Fibroblast of skin of right quadriceps (primary cell): Measurements from ENCODE around the gene C5orf15.
"Not testable (repeated sequence)": the region's sequence is repeated elsewhere in the genome, so short reads cannot be mapped to it uniquely, and the experiment has no call there.

ENCODE experiments used
- DNase-seq: peaks from one replicate; pipeline ENCODE4 v3.0.0-alpha.2; 2013

The C5orf15 gene

DNA sequence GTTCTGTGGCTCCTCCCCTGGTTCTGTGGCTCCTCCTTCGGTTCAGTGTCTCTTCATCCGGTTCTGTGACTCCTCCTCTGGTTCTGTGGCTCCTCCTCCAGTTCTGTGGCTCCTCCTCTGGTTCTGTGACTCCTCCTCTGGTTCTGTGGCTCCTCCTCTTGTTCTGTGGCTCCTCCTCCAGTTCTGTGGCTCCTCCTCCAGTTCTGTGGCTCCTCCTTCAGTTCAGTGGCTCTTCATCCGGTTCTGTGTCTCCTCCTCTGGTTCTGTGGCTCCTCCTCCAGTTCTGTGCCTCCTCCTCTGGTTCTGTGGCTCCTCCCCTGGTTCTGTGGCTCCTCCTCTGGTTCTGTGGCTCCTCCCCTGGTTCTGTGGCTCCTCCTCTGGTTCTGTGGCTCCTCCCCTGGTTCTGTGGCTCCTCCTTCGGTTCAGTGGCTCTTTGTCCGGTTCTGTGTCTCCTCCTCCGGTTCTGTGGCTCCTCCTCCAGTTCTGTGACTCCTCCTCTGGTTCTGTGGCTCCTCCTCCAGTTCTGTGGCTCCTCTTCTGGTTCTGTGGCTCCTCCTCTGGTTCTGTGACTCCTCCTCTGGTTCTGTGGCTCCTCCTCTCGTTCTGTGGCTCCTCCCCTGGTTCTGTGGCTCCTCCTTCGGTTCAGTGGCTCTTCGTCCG is 32.3 kb downstream of the C5orf15 start:
- DNase-seq: not testable (repeated sequence)

DNA sequence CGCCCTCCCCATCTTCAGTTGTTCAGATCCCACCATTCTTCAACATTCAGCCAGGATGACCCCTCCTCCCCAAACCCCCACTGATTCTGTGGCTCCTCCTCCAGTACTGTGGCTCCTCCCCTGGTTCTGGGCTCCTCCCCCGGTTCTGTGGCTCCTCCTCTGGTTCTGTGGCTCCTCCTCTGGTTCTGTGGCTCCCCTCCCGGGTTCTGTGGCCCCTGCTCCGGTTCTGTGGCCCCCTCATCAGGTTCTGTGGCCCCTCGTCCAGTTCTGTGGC is 32.8 kb downstream of the C5orf15 start:
- DNase-seq: no peak

DNA sequence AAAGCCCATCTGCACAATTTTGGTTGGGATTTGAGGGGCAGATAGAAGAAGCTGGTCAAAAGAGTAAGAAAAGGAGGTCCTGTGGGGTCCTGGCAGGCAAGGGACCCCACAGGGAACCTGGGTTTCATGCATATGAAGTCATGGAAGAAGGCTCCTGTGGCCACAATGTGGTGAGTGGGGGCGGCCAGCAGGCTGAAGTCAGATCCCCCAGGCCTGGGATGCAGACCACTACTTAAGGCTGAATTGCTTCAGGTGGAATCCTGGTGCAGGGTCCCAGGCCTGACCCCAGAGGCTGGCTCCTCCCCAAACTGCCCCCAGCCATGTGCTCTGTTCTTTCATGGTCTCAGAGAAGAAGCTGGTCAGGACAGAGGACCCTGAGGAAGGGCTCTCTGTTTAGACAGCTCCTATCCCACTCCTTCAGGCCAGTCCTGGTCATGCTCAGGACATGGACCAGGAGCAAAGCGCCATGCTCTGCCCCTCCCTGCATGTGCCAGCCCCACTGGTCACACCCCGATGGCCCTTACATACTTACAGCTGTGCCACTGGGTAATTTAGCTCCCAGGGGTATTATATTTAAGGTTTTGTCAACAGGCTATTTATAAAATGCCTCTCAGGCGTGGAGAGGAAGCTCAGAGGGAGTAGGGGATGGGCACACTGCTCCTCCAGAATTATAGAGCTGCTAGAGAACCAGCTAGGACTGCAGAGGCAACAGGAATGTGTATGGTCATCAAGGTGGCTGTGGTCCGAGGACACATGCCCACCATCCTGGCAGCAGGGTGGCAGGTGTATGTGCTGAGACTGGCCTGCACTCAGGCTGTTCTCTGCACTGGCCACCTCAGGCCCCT is 33.4 kb downstream of the C5orf15 start:
- no peak for DNase-seq

DNA sequence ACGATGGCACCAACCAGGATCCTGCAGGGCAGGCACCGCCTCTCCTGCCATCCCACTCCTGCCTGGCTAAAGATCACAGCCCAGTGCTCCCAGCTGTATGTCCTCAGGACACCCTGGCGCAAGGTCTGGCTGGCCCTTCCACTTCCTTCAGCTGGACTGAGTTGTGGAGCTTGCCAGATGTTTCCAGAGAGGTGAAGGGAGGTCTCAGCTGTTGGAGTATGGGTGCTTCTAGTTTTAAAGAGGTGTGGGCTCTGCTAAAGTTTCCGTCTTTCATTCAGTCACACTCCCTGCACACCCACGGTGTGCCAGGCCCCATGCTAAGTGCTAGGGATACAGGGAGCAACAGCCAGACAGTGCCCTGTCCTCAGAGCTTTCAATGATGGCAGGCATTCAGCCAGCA is 34.1 kb downstream of the C5orf15 start:
- DNase-seq: no peak

DNA sequence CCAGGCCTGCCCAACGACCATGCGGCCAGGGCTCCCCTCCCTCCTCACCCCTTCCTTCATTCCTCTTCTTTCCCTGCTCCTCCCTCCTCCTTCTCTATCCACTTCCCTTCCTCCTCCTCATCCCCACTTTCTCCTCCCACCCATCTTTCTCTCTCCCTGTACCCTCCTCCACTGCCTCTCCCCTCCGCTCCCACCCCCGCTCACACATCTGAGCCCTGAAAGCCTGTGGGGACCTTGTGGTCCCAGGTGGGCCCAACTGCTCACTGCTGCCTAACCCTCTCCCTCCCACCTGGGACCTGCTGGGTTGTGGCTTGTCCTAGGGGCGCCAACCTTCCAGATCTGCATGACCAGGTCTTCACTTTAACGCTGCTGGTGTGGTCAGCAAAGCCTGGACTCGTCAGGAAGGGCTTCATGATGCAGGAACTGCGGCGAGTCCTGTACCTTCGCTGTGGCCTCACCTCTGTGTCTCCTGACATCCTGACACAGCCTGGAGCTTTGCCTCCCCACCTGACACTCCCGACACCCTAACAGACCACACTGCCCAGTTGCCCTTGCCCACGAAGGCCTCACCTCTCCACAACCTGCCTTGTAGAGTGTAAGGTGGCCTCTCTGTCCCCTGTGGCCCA is 34.6 kb downstream of the C5orf15 start:
- no peak for DNase-seq

DNA sequence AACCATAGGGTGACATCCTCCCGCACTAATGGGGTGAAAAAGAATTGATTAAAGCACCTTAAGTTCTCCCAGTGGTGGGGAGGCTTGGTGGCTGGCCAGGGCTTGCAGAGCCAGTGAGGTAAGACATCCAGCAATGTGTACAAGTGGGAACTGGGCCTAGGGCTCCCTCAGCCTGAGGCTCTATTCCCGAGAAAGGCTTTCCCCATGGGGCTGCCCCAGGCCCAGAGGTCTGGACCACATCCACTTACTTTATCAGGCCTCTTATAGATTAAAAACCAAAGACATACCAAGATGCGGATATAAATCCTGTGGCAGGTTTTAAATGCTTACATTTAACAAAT is 35.3 kb downstream of the C5orf15 start:
- DNase-seq: no peak

DNA sequence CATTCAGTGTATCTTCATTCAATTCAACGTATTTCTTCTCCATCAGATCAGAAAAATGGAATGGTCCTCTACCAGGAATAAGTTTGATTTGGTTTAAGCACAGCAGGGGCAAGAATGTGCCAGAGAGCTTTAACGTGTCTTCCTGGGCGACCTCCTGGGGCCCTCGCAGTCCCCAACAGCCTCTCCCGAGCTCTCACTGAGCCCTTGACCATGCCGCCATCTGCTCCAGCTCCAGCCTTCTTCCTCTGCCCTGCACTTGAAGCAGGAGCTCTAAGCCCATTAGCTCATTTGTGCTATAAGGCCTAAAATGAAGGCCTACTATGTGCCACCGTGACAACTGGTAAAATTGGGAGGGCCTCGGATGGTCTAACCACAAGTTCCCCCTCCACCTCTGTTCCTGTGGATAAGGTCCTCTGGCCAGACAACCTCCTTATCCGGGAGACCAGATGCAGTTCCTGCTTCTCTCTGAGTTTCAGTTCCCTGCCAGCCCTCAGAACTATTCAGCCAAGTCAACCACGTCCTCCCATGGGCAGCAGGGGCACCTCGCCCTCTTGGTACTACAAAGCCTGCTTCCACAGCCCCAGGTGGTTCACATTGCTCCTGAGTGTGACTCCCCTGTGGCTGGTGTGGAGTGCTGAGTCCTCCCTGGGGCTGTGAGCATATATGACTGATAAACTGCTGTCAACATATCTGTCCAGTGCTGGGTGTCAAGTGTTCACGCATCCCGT is 35.8 kb downstream of the C5orf15 start:
- DNase-seq: no peak

DNA sequence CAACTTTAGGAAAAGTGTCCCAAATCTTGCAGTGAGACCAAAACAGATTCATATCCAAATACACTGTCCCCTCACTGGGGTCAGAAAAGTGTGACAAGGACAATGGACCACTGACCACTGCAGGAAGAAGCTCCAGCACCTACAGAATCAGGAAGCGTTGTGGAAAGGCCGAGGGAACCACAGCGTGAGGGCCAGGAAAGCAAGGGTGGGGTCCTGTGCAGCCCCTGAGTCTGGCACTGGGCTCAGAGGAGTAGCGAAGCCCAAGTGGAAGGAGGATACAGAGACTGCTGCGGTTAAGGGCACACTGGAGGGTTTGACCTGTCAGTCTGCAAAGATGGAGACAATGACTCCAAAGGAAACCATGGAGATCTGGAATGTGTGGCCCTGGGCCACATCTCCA is 36.9 kb downstream of the C5orf15 start:
- no peak for DNase-seq

DNA sequence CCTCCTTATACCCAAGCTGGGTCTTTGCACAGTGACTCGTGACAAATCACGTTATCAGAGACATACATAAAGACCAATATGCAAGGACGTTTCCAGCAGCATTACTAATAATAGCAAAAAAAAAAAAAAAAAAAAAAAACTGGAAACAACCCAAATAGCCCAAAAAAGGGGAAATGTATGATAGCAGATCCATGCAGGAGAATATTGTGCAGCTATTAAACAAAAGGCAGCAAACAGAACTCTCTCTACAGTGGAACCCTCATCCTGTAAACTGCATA is 37.7 kb downstream of the C5orf15 start:
- DNase-seq: no peak

DNA sequence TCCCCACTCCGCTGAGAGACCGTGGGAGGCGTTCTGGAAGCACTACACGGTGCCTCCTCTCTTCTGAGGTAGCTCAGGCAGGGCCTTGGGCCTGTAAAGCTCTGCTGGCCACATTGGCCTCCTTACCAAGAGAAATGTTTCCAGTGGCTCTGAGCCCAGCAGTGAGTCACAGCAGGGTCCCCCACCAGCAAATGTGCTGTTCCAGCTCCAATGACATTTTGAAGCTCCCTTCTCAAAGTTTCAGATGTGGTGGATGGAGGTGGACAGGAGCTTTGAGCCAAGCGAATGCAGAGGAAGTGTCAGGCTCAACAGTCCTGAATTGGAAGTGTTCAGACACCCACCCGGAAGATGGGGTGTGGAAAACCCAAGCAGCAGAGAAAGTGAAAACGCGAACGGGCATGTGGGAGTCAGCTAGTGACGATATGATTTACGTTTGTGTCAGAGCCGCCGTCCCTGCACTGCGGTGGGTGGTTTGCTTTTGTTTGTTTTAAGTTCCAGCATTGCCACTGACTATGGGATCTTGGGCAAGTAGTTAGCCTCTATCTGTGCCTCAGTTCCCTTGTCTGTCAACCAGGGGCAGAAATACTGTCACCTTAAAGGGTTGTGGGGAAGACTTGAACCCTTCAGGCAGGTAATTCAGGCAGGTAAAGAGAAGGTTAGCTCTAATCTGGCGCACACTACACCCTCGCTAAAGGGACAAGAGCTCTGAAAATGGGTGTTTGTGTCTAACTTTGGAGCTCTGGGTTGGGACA is 38.2 kb downstream of the C5orf15 start:
- DNase-seq: peak; percentile 62

DNA sequence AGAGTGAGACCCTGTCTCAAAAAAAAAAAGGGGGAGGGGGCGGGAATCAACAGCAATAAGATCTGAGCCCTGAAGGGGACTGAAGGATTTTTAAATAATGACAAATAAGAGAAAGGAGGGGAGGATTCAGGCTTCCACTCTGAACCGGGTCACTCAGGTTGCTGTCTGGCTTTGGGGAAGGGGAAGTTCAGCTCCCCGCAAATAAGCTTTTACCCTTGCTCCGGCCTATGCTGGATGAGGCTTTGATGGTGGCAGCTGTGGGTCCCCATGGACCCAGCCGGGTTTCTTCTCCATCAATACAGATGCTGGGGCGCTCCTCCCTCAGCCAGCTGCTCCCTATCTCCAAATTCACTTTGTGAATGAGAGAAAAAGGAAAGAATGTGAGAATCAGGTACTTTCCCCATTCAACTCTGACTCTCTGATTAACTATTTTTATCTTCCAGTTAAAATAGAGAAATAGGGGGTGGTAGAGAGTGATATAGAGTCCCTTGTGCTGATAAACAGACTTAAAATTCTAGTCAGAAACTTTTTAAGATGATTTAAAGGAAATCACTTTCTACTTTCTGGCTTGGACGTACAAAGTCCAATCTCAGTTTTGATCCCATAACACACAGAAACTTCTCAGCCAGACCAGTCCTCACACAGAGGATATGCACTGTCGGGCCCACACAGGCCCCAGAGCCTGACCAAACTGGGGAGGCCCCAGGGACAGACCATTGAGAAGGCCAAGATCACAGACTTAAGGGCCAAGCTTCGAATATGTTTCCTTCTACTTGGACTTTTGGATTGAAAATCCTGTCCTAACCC is 39.6 kb downstream of the C5orf15 start:
- DNase-seq: no peak

DNA sequence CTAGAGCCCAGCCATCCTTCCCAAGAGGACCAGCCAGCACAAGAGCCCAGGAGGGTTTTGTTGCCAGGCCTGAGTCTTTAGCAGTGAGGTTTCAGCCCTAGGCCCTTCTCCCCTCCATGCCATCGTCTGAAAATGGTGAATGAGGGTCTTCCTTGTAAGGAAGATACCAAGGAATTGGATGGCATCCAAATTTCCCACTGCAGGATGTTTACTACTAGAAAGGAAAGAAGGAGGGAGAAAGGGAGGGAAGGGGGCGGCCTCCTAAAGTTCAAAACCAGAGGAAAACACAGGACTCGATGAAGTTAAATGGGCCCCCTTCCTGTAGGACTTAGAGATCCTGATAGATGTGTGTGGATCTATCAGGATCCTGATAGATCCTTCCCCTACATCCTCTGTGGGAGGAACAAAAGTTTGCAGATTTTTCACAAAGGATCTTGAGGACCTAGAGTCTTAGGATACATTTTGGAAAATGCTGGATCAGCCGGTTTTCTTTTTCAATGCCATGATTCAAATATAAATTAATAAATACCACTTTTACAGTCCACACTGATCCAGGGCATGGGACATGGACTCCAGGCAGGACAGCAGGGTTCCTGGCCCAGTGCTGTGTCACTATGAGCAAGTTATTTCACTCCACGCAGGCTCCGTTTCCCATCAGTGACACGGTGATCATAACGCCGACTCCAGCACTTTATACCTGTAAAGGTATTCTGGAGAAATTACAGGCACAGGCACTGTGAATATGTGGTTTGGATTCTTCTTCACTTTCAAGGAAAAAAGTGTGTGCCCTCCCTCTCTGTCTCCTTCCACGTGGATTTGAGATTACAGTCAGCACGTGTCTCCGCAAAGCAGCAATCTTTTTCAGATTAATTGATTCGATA is 40.9 kb downstream of the C5orf15 start:
- DNase-seq: no peak

DNA sequence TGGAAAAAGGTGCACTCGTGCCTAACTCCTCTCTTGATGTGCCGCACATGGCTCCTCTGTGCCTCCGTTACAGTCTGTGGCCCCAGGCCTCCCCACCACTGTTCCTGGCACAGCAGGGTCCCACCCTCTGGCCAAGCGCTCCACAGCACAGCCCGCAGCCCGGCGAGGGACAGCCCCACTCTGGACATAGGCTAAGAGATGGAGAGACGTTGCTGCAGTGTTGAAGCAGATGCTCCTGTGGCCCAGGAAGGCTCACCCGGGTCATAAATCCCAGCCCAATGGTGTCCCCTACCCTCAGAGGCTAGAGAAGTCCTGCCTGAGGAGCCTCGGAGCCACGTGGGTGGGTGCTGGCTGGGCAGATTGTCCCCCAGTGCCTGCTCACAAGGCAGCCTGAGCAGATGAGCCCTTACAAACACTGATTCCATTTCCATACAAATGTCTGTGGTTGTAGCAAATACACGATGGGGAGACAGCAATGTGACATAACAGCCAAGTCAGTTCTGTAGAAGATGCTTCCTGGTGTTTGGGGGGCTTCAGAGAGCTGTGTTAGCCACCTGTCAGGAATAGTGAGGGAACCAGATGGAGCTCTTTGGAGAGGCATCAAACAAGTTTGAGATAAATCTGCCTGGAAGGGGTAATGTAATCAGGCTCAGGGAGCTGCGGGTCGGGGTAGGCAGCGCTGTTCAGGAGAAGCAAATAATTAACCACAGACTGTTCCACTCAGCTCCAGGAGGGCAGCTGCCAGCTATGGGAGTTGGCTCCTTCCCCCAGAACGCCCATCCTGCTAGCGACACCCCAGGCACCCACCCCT is 41.7 kb downstream of the C5orf15 start:
- no peak for DNase-seq

DNA sequence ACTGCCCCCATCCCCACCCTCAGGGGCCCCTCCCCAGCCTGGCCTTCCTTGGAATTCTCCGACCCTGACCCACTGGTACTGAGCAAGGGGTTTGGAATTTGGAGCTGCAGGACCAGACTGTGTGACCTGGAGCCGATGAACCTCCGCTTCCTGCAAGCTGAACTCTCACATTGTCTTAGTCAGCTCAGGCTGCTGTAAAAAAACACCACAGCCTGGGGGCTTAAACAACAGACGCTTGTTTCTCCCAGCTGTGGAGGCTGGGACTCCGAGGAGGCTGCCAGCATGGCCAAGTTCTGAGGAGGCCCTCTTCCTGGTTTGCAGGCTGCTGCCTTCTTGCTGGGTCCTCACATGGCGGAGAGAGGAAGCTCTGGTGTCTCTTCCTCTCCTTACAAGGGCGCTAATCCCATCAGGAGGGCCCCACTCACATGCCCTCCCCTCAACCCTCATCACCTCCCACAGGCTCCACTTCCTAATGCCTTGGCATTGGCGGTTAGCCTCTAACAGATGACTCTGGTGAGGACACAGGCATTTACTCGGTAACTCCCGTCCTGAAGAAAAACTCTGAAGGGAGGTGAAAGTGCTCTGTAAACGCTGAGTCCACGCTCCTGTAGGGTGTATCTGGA is 42.4 kb downstream of the C5orf15 start:
- peak; percentile 10 for DNase-seq

DNA sequence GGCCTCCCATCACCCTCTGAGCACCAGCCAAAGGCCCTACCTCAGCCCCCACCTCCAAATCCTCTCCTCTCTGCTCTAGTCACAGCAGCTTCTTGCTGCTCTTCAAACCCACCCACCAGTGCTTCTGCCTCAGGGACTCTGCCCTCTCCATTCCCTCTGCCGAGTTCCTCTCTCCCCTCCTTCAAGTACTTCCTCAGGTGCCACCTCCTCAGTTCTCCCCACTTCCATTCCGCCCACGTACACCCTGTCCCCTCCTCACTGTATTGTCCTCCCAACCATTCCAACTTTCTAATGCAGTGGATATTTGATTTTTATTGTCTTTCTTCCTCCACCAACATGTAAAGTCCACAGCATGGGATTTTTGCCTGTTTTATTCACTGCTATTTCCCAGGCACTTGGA is 43.2 kb downstream of the C5orf15 start:
- no peak for DNase-seq

DNA sequence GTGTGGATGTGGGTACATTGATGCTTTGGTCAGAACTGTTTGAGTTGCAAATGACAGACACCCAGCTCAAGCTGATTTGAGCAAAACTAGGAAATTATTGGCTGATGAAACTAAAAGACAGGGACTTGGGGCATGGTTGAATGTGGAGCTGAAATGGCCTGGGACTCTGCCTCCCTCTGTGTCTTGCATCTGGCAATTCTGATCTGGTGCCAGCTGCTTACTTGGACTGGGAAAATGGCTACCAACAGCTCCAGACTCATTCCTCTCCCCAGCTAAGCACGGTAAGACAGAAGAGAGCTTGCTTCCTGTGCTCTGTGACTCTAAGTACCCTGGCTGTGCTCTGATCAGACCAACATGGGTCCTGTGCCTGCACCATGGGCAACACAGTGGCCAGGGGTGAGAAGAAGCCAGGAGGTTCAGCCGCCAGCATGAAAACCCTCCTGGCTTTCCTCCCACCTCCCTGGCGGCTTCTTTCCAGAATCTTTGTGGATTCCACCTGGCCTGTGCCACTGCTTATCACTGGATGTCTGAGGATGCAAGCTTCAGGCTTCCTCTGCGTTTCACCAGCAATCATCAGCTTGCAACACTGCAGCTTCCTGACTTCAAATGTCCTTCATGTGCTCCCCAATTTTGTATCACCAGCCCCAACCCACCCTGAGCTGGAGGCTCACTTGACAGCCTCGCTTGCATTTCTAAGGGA is 44.1 kb downstream of the C5orf15 start:
- DNase-seq: no peak

DNA sequence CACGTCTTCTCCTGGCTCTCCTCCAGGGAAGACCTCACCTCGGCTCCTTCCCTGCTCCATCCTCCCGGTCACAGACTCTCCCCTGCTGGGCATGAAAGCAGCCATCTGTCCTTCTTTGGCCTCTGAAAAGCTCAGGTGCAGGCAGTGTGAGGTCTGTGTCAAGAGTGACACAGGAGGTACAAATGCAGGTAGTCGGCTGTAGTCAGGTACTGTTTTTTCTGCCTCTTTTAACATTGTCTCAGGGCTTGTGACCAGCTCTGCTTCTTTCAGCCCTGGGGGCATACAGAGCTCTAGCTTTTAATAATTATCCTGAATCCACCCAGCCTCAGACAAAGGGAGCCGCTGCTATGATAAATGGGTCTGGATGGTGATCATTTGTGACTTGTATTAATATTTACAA is 46.4 kb downstream of the C5orf15 start:
- no peak for DNase-seq

DNA sequence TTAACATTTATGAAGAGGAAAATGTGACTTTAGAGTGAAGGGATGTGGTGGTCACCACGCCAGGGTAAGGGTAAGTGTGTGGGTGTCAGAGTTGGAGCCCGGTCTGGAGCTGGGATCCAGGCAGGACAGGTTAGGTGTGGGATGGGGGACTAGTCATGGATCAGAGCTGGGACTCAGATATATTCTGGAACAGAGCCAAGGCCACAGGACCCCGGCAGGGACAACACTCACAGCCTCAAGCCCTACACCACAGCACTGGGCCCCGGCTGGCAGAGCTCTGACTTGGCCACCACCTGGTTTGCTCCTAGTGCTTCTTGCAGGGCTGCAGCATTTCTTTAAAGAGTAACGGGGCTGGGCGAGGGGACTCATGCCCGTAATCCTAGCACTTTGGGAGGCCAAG is 47.4 kb downstream of the C5orf15 start:
- no peak for DNase-seq
